GM23338 (cell line): Measurements from ENCODE around the gene KLC3. TPM values are rescaled to one million over a fixed set of nuclear protein-coding genes. Genes with fewer than 3 reads are reported as not detected.

Experiments
- ATAC-seq: fragments of 200-7000 bp; cut with Tn5 transposase; 3 replicates; pipeline ENCODE4 v1.9.1; 2020
- DNase-seq: peaks from one replicate; pipeline ENCODE4 v3.0.0-alpha.2; 2015; ENCODE audit warnings: low spot score
- H2AFZ ChIP-seq: fragments of 200-600 bp; sonication (generic); 2 replicates; pipeline ENCODE4 v1.8.0; 2016; ENCODE audit warnings: antibody characterized with exemption, mild to moderate bottlenecking, moderate library complexity
- H3F3A ChIP-seq: fragments of 200-600 bp; sonication (generic); replicated peaks from 2 replicates; pipeline ENCODE4 v1.8.0; 2017; ENCODE audit warnings: antibody characterized with exemption, mixed run types, low read depth
- H3K27ac ChIP-seq: fragments of 200-600 bp; sonication (generic); 2 replicates; pipeline ENCODE4 v1.6.1; 2016; ENCODE audit warnings: low read depth
- H3K27me3 ChIP-seq: fragments of 200-600 bp; sonication (generic); 2 replicates; pipeline ENCODE4 v1.8.0; 2016; ENCODE audit warnings: mild to moderate bottlenecking, mixed run types, moderate library complexity; ENCODE audit not compliant: insufficient read depth
- H3K36me3 ChIP-seq: fragments of 200-600 bp; sonication (generic); 2 replicates; pipeline ENCODE4 v1.8.0; 2016; ENCODE audit warnings: mild to moderate bottlenecking; ENCODE audit not compliant: insufficient read depth
- H3K4me1 ChIP-seq: fragments of 200-600 bp; sonication (generic); 2 replicates; pipeline ENCODE4 v1.8.0; 2016; ENCODE audit warnings: mild to moderate bottlenecking, moderate library complexity; ENCODE audit not compliant: insufficient read depth
- H3K4me2 ChIP-seq: fragments of 200-600 bp; sonication (generic); 2 replicates; pipeline ENCODE4 v1.7.1; 2017; ENCODE audit warnings: mixed run types
- H3K4me3 ChIP-seq: fragments of 200-600 bp; sonication (generic); 2 replicates; pipeline ENCODE4 v1.6.1; 2016; ENCODE audit warnings: mixed run types
- H3K79me2 ChIP-seq: fragments of 200-600 bp; sonication (generic); replicated peaks from 2 replicates; pipeline ENCODE4 v1.8.0; 2017; ENCODE audit warnings: mild to moderate bottlenecking; ENCODE audit not compliant: insufficient read depth
- H3K9me2 ChIP-seq: fragments of 200-600 bp; sonication (generic); 2 replicates; pipeline ENCODE4 v1.8.0; 2017; ENCODE audit not compliant: insufficient read depth
- H4K20me1 ChIP-seq: fragments of 200-600 bp; sonication (generic); replicated peaks from 2 replicates; pipeline ENCODE4 v1.8.0; 2017; ENCODE audit warnings: mild to moderate bottlenecking; ENCODE audit not compliant: insufficient read depth
- H3K27ac Mint-ChIP-seq: 2 replicates; pipeline ENCODE4 v1.8.0; 2020; ENCODE audit warnings: inconsistent platforms, mild to moderate bottlenecking, moderate library complexity, mixed read lengths
- H3K27me3 Mint-ChIP-seq: 3 replicates; pipeline ENCODE4 v1.8.0; 2022; ENCODE audit warnings: low read depth, mild to moderate bottlenecking, moderate library complexity, mixed read lengths, inconsistent platforms; ENCODE audit not compliant: insufficient read depth, poor library complexity
- H3K36me3 Mint-ChIP-seq: 3 replicates; pipeline ENCODE4 v1.8.0; 2021; ENCODE audit warnings: low read depth, mild to moderate bottlenecking, inconsistent platforms, moderate library complexity, mixed read lengths
- H3K4me1 Mint-ChIP-seq: 3 replicates; pipeline ENCODE4 v1.8.0; 2020; ENCODE audit warnings: mild to moderate bottlenecking, inconsistent platforms, mixed read lengths
- H3K4me3 Mint-ChIP-seq: 3 replicates; pipeline ENCODE4 v1.8.0; 2021; ENCODE audit warnings: moderate library complexity, mild to moderate bottlenecking, inconsistent platforms, mixed read lengths
- H3K9me3 Mint-ChIP-seq: 3 replicates; pipeline ENCODE4 v1.8.0; 2020; ENCODE audit warnings: moderate library complexity, mild to moderate bottlenecking, inconsistent platforms, mixed read lengths
- CTCF ChIP-seq, 2 experiments: fragments of 200-600 bp in 1 of 2; sonication (generic) in 1 of 2; conservative IDR thresholded peaks; 2 replicates each; pipeline versions ENCODE4 v1.5.1 to v1.6.1; 2016 to 2017; ENCODE audit warnings: antibody characterized with exemption in 2 of 2, low read depth in 2 of 2, mild to moderate bottlenecking in 2 of 2, moderate library complexity in 1 of 2
- ETS1 ChIP-seq: IDR thresholded peaks from 2 replicates; pipeline ENCODE4 v1.6.1; 2016; ENCODE audit warnings: antibody characterized with exemption
- EZH2 ChIP-seq: fragments of 200-600 bp; sonication (generic); IDR thresholded peaks from one replicate; pipeline ENCODE4 v1.8.0; 2017; ENCODE audit warnings: antibody characterized with exemption, mild to moderate bottlenecking, low read depth; ENCODE audit not compliant: unreplicated experiment
- JUNB ChIP-seq: IDR thresholded peaks from one replicate; pipeline ENCODE4 v1.6.1; 2016; ENCODE audit warnings: antibody characterized with exemption; ENCODE audit not compliant: unreplicated experiment
- NANOG ChIP-seq: IDR thresholded peaks from 2 replicates; pipeline ENCODE4 v1.6.1; 2016; ENCODE audit warnings: antibody characterized with exemption, borderline replicate concordance
- POLR2AphosphoS5 ChIP-seq: IDR thresholded peaks from 2 replicates; pipeline ENCODE4 v1.6.1; 2016; ENCODE audit warnings: antibody characterized with exemption, low read depth
- REST ChIP-seq: IDR thresholded peaks from one replicate; pipeline ENCODE4 v1.6.1; 2018; ENCODE audit warnings: antibody characterized with exemption; ENCODE audit not compliant: unreplicated experiment
- STAT1 ChIP-seq: IDR thresholded peaks from one replicate; pipeline ENCODE4 v1.6.1; 2016; ENCODE audit warnings: antibody characterized with exemption; ENCODE audit not compliant: unreplicated experiment
- ZNF114 ChIP-seq: fragments of 250-450 bp; sonication (Bioruptor Pico); IDR thresholded peaks from 2 replicates; pipeline ENCODE4 v1.5.0; 2020; ENCODE audit warnings: mild to moderate bottlenecking, moderate library complexity
- ZNF331 ChIP-seq: fragments of 250-450 bp; sonication (Bioruptor Pico); IDR thresholded peaks from 2 replicates; pipeline ENCODE4 v1.5.0; 2020; ENCODE audit warnings: low read depth, mild to moderate bottlenecking, moderate library complexity
- polyA plus RNA-seq: library from polyadenylated mRNA; unstranded; fragments of >200 nt; fragmentation: Nextera tagmentation; extraction: Ambion mirVana; gene quantifications from 2 replicates; pipeline ENCODE4 v1.2.1, GENCODE V29; 2016
- total RNA-seq: library from RNA; depleted of rRNA; stranded (reverse); fragments of >200 nt; shearing (Covaris generic); gene quantifications from 2 replicates; pipeline ENCODE4 v1.2.3, GENCODE V29; 2014

KLC3 gene
- total and polyA plus RNA-seq, 2 experiments from 2014 or later = 3.1 to 6.4 TPM

GRCh38 chr19:45349430-45349941 is 8.9 kb downstream of the KLC3 start (continued):
- TF ChIP-seq REST = no peak

- Histone ChIP-seq H2AFZ (no peak overlapping the region), H3K27me3 (no peaks in the 10 kb centered on the region), H3K4me3 (no peak overlapping the region), H3K4me1 (no peaks in the 10 kb centered on the region), H3F3A (no peaks in the 10 kb centered on the region), H3K79me2 (no peaks in the 10 kb centered on the region), H3K9me2 (no peaks in the 10 kb centered on the region), H3K27ac (no peak overlapping the region), H3K36me3 (peaks cover 13% of the 10 kb centered on the region; the same call in 1 of the 2 replicates), H3K4me2 (no peak overlapping the region), H4K20me1 (peaks cover 3% of the 10 kb centered on the region)
- no peaks in the 10 kb centered on the region; the same call in 1 of the 3 replicates for H3K4me1 Mint-ChIP-seq
- TF ChIP-seq REST = no peak
- no peak for TF ChIP-seq EZH2
- no peak overlapping the region for H3K27ac Mint-ChIP-seq
- no peaks in the 10 kb centered on the region for H3K9me3 Mint-ChIP-seq
- DNase-seq (no peak), ATAC-seq (no peak)
- H3K27me3 Mint-ChIP-seq = peaks cover 10% of the 10 kb centered on the region
- H3K36me3 Mint-ChIP-seq = peaks cover 47% of the 10 kb centered on the region
- no peak overlapping the region for H3K4me3 Mint-ChIP-seq
Measured at GRCh38 chr19:45350477-45351058, 10.0 kb downstream of the KLC3 start.

GRCh38 chr19:45351401-45351952 is 10.9 kb downstream of the KLC3 start:
- Mint-ChIP-seq H3K36me3 (peaks cover 56% of the 10 kb centered on the region), H3K4me3 (no peak overlapping the region), H3K9me3 (no peaks in the 10 kb centered on the region), H3K27me3 (peaks cover 14% of the 10 kb centered on the region), H3K27ac (no peak overlapping the region), H3K4me1 (no peaks in the 10 kb centered on the region; the same call in 1 of the 3 replicates)
- H3K4me3 ChIP-seq = no peak overlapping the region
- H3K79me2 ChIP-seq = no peaks in the 10 kb centered on the region
- no peaks in the 10 kb centered on the region for H3F3A ChIP-seq
- ATAC-seq (no peak), DNase-seq (no peak)
- H3K27me3 ChIP-seq = no peaks in the 10 kb centered on the region
- H3K27ac ChIP-seq = no peak overlapping the region
- peaks cover 20% of the 10 kb centered on the region; the same call in 1 of the 2 replicates for H3K36me3 ChIP-seq
- no peak overlapping the region for H2AFZ ChIP-seq
- H3K4me1 ChIP-seq = no peaks in the 10 kb centered on the region
- no peaks in the 10 kb centered on the region for H3K9me2 ChIP-seq
- H4K20me1 ChIP-seq = peaks cover 3% of the 10 kb centered on the region
- H3K4me2 ChIP-seq = no peak overlapping the region
- TF ChIP-seq NANOG (no peak), ETS1 (no peak), STAT1 (no peak), ZNF114 (CRISPR knock-in tag) (no peak), EZH2 (no peak), ZNF331 (CRISPR knock-in tag) (no peak), CTCF (conservative IDR thresholded peaks at IDR 0.05; ENCODE audit: low read depth in 2 of 2) (no peak), JUNB (no peak), POLR2AphosphoS5 (no peak)
